Retina (tissue), 1 donor: ENCODE data around the gene RGL1.

Experiments
- DNase-seq: peaks from one replicate; pipeline ENCODE4 v3.0.0-alpha.2; 2016

Gene RGL1

DNA sequence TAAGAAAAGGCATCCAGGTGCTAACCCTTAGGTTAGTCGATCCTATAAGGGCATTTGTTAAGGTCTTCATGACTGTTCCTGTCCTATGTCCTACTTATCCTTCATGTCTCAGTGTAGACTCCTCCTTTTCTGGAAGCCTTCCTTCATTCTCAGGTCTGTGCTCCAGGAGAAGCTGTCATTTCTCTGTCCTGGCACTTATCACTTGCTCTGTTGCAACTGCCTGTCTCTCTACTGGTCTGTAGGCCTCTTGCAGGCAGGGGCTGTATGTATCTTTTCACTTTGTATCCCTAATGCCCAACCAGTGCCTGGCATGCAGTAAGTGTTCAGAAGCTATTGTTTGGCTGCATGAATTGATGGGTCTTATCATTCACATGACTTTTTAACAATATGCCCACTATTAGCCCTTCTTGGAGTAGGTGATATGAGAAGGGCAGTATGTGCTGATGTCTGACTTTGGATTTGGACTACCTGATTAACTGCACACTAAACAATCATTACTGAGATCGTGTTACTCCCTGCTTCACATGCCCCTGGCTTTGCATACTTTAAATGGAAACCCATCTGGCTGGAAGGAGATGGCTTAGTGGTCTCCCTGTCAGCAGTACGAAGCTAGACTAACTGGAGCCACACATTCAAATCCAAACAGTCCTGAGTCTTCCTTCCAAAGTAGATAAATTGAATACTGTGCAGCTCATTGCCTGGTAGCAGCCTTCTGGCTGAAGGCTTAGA, 88.8 kb downstream of the RGL1 start:
- no peak for DNase-seq

GRCh38 chr1:183894290-183894565, 89.3 kb downstream of the RGL1 start:
- no peak for DNase-seq

- no peak for DNase-seq
These were observed 91.6 kb downstream of the RGL1 start for GRCh38 chr1:183896466-183897048.

DNA sequence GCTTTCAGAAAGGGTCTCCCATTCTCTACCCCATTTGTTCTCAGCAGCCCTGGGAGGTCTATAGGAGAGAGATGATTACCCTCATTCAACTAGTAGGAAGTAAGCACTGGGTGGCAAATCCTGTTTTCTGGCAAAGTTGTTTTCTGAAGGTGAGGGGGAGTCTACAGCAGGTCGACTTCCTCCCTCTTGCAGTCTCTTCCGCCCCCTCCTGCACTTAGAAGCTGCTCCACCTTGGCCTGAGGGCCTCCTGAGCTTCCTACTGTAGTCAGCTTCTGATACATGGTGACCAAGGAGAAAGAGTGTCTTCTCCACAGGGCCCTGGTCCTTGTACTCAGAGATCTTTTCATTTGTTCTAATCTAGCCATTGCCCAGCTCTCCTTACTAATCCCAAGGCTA, 93.1 kb downstream of the RGL1 start:
- DNase-seq = no peak

GRCh38 chr1:183898610-183899009, 93.7 kb downstream of the RGL1 start:
- no peak for DNase-seq

DNA sequence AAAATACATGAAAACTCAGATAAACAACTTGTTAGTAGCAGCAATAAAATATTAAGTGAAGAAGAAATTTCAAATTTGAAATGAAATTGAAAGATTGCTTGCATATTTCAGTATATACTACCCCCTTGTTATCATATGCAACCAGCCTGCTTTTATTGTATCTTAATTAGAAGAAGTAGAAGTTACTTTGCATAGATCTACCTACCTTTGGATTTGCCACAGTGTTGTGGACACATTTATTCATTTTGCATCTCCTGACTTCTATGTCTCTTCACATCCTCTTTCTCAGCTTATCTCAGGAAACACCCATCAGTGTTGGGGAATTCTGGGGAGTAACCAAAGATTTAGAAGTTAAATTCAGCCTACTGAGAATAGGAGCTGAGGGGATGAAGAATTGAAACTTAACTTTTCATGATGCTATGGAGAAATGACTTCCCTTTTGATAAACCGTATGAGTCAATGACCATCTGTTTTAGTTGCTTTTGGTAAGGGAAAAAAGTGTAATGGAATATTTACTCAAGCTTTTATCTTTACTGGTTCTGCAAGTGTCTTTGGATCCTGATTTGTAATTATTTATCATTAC, 96.9 kb downstream of the RGL1 start:
- no peak for DNase-seq

- DNase-seq = no peak
These were observed 98.2 kb downstream of the RGL1 start for GRCh38 chr1:183903101-183903500.

DNA sequence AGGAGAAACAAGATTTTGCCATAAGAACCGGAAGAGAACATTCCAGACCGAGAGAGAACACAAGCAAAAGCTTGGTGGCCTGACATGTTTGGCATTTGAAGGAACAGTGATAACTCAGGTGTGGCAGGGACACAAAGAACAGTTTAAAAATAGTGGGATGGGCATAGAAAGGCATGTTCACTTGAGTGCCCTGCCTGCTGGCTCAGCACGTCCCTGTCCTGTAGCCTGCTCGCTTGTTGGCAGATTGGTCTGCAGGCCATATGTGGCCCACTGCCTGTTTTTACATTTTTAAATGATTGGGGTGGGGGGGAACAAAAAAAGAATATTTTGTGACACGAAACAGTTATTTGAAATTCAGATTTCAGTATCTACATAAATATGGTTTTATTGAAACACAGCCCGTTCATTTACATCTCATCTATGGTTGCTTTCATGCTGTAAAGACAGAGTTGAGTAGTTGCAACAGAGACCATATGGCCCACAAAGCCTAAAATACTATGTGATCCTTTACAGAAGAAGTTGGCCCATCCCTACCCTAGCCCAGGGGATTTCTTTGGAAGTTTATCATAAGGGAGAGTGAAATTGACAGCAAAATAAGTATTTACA, 100.7 kb downstream of the RGL1 start:
- DNase-seq = no peak

- DNase-seq = no peak
These were observed 102.2 kb downstream of the RGL1 start for GRCh38 chr1:183907070-183907469.

GRCh38 chr1:183908079-183908478, 103.2 kb downstream of the RGL1 start:
- no peak for DNase-seq

DNA sequence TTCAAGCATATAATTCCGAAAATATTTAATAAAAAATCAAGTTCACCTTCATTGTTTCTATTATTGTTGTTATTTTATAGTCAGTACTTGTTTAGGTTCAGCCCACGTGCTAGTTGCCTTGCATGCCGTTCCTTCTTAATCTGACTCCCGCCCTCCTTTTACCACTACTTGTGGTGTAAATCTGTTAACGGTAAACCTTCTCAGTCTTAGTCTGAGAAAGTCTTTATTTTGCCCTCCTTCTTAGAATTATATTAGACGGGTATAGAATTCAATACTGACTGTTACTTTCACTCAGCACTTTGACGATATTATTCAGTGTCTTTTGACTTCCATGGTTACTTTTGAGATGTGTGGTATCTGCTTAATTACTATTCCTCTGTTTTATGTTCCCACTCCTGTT, 104.8 kb downstream of the RGL1 start:
- no peak for DNase-seq

GRCh38 chr1:183910845-183911244, 105.9 kb downstream of the RGL1 start:
- DNase-seq = no peak

- DNase-seq = no peak
These were observed 106.4 kb downstream of the RGL1 start for GRCh38 chr1:183911285-183911684.

DNA sequence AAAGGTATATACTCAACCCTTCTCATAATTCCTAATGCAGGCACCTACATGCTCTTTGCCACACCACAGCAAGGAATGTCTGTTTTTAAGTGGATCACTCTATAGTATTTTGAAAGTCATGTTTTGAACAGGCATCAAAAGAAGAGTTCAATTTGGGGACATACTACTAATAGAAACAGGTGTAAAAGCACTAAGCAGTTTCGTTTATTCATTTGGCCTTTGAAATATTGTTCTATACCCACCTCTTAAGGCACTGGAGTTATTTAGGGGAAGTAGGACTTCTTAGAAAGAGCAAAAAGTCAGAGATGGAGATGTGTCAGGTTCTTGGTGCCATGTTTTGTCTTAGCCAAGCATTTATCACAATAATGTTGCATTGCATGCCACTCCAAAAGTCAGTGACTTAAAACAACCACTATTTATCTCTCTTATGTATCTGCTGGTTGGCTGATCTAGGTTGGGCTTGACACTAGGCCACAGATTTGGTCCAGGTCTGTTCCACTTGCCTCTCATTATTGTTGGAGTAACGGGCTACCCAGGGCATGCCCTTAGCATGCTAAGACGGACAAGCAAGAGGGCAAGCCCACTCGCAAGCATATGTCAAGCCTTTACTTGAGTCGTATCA, 107.5 kb downstream of the RGL1 start:
- DNase-seq = no peak

DNA sequence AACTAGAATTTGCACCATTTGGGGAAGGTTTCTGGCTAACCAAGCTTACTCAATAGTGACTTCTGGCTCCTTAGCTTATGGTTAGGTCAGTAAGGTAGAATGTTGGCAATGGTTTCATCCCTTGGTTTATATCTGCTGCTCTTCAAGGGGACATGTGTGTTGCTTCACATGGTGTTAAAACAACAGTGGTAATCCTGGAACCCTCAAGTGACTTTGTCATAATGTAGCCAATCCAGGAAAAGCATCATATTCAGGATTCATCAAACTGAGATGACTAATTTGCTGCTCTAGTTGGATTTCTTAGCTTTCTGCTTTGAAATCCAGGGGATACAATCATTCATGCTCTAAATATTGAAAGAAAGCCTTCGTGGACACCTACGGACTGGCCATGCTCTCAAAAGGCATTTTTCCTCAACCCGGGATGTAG, 108.7 kb downstream of the RGL1 start:
- DNase-seq = no peak

DNA sequence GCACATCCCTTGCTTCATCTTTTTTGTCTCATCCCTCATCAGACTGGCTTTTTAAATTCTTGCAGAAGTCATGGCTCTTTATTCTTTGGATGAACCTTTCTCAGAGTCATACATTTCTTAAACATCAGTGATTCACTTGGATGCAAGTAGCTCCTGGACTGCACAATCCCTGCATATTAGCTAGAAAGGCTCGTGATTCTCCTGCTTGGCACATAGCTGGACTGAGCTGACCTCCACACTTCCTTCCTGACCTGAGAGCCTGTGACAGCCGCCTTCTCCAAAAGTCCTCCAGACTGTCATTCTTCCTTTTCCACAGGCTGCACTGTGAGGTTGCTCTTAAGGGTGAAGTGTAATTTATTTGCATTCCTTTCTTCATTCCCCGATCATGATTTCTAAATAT, 109.4 kb downstream of the RGL1 start:
- no peak for DNase-seq

DNA sequence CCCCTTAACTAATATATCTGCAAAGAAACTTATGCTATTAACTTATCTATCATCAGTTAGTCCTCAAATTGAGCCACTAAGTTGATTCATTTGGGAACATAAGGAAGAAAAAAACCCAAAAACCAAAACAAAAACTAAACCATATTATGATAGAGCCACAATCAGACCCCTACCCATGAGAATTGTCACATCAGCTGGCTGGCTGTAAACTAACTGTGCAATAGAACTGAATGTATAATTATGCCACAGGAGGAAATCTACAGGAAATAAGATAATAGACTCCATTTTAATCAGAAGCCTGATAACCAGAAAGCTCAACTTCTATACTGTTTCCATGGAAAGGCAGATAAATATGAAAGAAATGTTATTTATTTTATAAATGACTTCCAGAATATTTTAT, 110.0 kb downstream of the RGL1 start:
- no peak for DNase-seq

DNA sequence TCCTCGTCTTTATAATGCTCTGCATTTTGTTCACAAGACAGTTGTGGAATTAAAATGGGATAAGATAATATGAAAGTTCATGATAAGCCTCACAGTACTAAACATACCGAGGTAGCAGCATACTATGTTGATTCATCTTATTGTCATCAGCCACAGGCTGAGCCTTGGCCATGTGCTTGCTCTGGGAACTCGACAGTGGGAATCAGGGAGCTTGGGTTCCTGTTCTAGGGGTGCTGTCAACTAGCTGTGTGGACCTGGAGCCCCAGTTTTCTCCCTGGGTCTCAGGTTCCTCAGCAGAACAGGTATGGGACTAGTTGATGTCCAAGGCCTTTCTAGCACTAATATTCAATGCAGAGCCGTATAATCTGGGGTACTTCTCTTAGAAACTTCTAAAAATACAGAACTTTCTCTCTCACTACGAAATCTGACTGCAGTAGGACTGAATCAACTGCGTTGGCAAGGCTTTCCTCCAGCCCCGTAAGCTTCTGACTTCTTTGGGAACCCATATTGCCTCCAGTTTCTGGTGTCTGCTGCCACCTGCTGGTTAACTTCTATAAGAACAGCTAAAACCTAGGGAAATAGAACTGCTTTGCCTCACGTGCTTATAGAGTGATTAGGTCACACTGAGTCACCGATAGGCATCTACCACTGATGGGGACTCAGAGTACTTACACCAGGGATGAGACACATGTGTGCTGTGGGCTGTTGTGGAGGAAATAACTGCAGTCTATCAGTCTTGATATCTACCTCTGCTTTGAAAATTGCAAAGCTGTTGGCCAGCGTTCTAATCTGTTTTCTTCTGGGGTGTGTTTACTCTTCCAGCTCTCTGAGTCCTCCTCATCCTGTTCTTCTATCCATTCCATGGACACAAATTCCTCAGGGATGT, 110.9 kb downstream of the RGL1 start:
- DNase-seq = peak; percentile 73

DNA sequence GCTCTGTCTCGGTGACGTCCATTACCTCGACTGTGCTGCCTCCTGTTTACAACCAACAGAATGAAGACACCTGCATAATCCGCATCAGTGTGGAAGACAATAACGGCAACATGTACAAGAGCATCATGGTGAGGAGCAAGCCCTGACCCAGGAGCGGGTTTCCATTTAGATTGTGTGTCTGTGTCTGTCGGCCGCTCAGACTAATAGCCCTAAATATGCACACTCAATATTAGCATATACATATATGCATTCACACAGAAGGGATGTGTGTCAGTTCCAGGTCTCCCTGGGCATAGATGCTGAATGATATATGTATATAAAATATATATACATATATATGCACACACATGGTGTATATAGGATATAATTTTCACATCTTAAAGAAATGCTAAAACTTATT, 111.7 kb downstream of the RGL1 start:
- no peak for DNase-seq

- DNase-seq = no peak
These were observed 113.7 kb downstream of the RGL1 start for GRCh38 chr1:183918589-183918988.

DNA sequence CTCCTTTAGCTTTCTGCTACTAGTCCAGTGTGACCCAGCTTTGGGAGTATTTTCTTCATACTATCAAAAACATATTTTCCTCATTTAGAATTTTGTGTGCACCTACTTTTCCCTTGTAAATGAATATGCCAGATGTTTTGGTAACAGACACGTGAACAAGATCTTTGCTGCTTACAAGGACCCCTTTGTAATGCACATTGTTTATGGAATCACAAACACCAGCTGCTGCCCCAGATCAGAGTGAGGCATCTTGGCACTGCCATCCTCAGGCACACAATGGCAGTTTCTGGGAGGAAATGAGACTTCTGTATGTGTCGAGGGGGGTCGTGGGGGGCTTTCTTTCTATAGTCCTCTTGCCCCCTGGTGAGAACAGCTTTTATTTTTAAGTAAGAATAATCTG, 115.7 kb downstream of the RGL1 start:
- DNase-seq = no peak

- DNase-seq = no peak
These were observed 117.3 kb downstream of the RGL1 start for GRCh38 chr1:183922197-183922596.

- no peak for DNase-seq
These were observed 121.0 kb downstream of the RGL1 start for GRCh38 chr1:183925947-183926346.
